KMS-11 (cell line): ENCODE data around the gene LSM14B.

ENCODE experiments used
- H2AFZ ChIP-seq: fragments of 200-600 bp; sonication (generic); 2 replicates; pipeline ENCODE4 v1.6.1; 2016; ENCODE audit warnings: antibody characterized with exemption, mixed run types, low read depth
- H3K27ac ChIP-seq: fragments of 200-600 bp; sonication (generic); 2 replicates; pipeline ENCODE4 v1.6.1; 2016; ENCODE audit warnings: mild to moderate bottlenecking, mixed run types
- H3K27me3 ChIP-seq: fragments of 200-600 bp; sonication (generic); 2 replicates; pipeline ENCODE4 v1.6.1; 2017; ENCODE audit warnings: mild to moderate bottlenecking, low read depth, mixed run types, moderate library complexity; ENCODE audit not compliant: insufficient read depth
- H3K36me3 ChIP-seq: fragments of 200-600 bp; sonication (generic); 2 replicates; pipeline ENCODE4 v1.6.1; 2017; ENCODE audit warnings: mild to moderate bottlenecking, mixed run types; ENCODE audit not compliant: insufficient read depth
- H3K4me1 ChIP-seq: fragments of 200-600 bp; sonication (generic); 2 replicates; pipeline ENCODE4 v1.6.1; 2016; ENCODE audit warnings: mild to moderate bottlenecking, low read depth, mixed run types; ENCODE audit not compliant: poor library complexity, severe bottlenecking
- H3K4me2 ChIP-seq: fragments of 200-600 bp; sonication (generic); 2 replicates; pipeline ENCODE4 v1.7.0; 2016; ENCODE audit warnings: mild to moderate bottlenecking, mixed run types
- H3K4me3 ChIP-seq: fragments of 200-600 bp; sonication (generic); IDR thresholded peaks from 2 replicates; pipeline ENCODE4 v1.6.1; 2017; ENCODE audit warnings: low read depth, low read length, mixed read lengths; ENCODE audit not compliant: insufficient read depth
- H3K79me2 ChIP-seq: fragments of 200-600 bp; sonication (generic); 2 replicates; pipeline ENCODE4 v1.6.1; 2016; ENCODE audit warnings: low read depth, mixed run types; ENCODE audit not compliant: insufficient read depth
- H3K9ac ChIP-seq: fragments of 200-600 bp; sonication (generic); 2 replicates; pipeline ENCODE4 v1.6.1; 2016; ENCODE audit warnings: mild to moderate bottlenecking, mixed run types
- H4K20me1 ChIP-seq: fragments of 200-600 bp; sonication (generic); 2 replicates; pipeline ENCODE4 v1.6.1; 2016; ENCODE audit warnings: mild to moderate bottlenecking, mixed run types; ENCODE audit not compliant: insufficient read depth
- CTCF ChIP-seq: fragments of 200-600 bp; sonication (generic); conservative IDR thresholded peaks from 2 replicates; pipeline ENCODE4 v1.6.1; 2017; ENCODE audit warnings: low read depth, mild to moderate bottlenecking, antibody characterized with exemption, low read length, moderate library complexity, mixed read lengths

The LSM14B gene

GRCh38 chr20:62149532-62150309 lies 27.4 kb downstream of the LSM14B start:
- Histone ChIP-seq H3K4me3 (no peak overlapping the region), H3K4me2 (no peak overlapping the region), H3K27me3 (no peaks in the 10 kb centered on the region), H3K9ac (no peak overlapping the region), H3K4me1 (peaks cover 5% of the 10 kb centered on the region), H2AFZ (no peak overlapping the region), H3K27ac (no peak overlapping the region), H3K36me3 (no peaks in the 10 kb centered on the region), H4K20me1 (no peaks in the 10 kb centered on the region), H3K79me2 (peaks cover 58% of the 10 kb centered on the region)
- TF ChIP-seq CTCF: no peak

- Histone ChIP-seq H4K20me1 (no peaks in the 10 kb centered on the region), H3K79me2 (peaks cover 55% of the 10 kb centered on the region), H3K27me3 (no peaks in the 10 kb centered on the region), H3K36me3 (no peaks in the 10 kb centered on the region), H3K9ac (no peak overlapping the region), H2AFZ (no peak overlapping the region), H3K4me3 (no peak overlapping the region), H3K4me1 (no peaks in the 10 kb centered on the region), H3K27ac (no peak overlapping the region), H3K4me2 (no peak overlapping the region)
- no peak for TF ChIP-seq CTCF
Measured at GRCh38 chr20:62150310-62150575, 28.0 kb downstream of the LSM14B start.

- no peaks in the 10 kb centered on the region for H4K20me1 ChIP-seq
- no peak overlapping the region for H3K4me2 ChIP-seq
- no peak overlapping the region for H2AFZ ChIP-seq
- no peaks in the 10 kb centered on the region for H3K4me1 ChIP-seq
- no peak overlapping the region for H3K4me3 ChIP-seq
- H3K36me3 ChIP-seq: no peaks in the 10 kb centered on the region
- H3K79me2 ChIP-seq: peaks cover 45% of the 10 kb centered on the region
- no peak overlapping the region for H3K27ac ChIP-seq
- no peak for TF ChIP-seq CTCF
- no peaks in the 10 kb centered on the region for H3K27me3 ChIP-seq
- H3K9ac ChIP-seq: no peak overlapping the region
Measured at GRCh38 chr20:62151225-62151624, 28.9 kb downstream of the LSM14B start.

GRCh38 chr20:62151835-62152364 lies 29.6 kb downstream of the LSM14B start:
- Histone ChIP-seq H3K27ac (no peak overlapping the region), H4K20me1 (no peaks in the 10 kb centered on the region), H3K79me2 (peaks cover 39% of the 10 kb centered on the region), H3K4me3 (no peak overlapping the region), H3K4me1 (no peaks in the 10 kb centered on the region), H3K27me3 (no peaks in the 10 kb centered on the region), H3K36me3 (no peaks in the 10 kb centered on the region), H3K9ac (no peak overlapping the region), H2AFZ (no peak overlapping the region), H3K4me2 (no peak overlapping the region)
- no peak for TF ChIP-seq CTCF
